Neural cell (in vitro differentiated cells): ENCODE results near the gene MYRIP. TPM values are rescaled to one million over a fixed set of nuclear protein-coding genes. Genes with fewer than 3 reads are reported as not detected.

Experiments used
- H2AFZ ChIP-seq: fragments of 200-600, 300-800 bp; sonication (generic), shearing (Covaris generic); 2 replicates; pipeline ENCODE4 v1.6.0; 2014; ENCODE audit warnings: low read depth, mild to moderate bottlenecking, antibody characterized with exemption, low read length, moderate library complexity
- H3F3A ChIP-seq: fragments of 200-600 bp; shearing (Covaris generic); 2 replicates; pipeline ENCODE4 v1.6.1; 2016; ENCODE audit warnings: mild to moderate bottlenecking, moderate library complexity, mixed read lengths, antibody characterized with exemption, low read length; ENCODE audit not compliant: insufficient read depth, poor library complexity, severe bottlenecking
- H3K27ac ChIP-seq: fragments of 200-600, 300-800 bp; sonication (generic), shearing (Covaris generic); 2 replicates; pipeline ENCODE4 v1.5.1; 2014; ENCODE audit warnings: mild to moderate bottlenecking, low read length, moderate library complexity
- H3K27me3 ChIP-seq: fragments of 300-800, 200-600 bp; sonication (generic), shearing (Covaris generic); 2 replicates; pipeline ENCODE4 v1.6.0; 2014; ENCODE audit warnings: mild to moderate bottlenecking, low read depth, low read length, moderate library complexity; ENCODE audit not compliant: insufficient read depth
- H3K36me3 ChIP-seq: fragments of 300-800, 200-600 bp; sonication (generic), shearing (Covaris generic); 2 replicates; pipeline ENCODE4 v1.5.1; 2014; ENCODE audit warnings: mild to moderate bottlenecking, antibody characterized with exemption, low read length, moderate library complexity; ENCODE audit not compliant: insufficient read depth
- H3K4me2 ChIP-seq: fragments of 300-800, 200-600 bp; sonication (generic), shearing (Covaris generic); 2 replicates; pipeline ENCODE4 v1.6.0; 2014; ENCODE audit warnings: mild to moderate bottlenecking, low read length
- H3K4me3 ChIP-seq: fragments of 300-800, 200-600 bp; sonication (generic), shearing (Covaris generic); 2 replicates; pipeline ENCODE4 v1.5.1; 2014; ENCODE audit warnings: mild to moderate bottlenecking, low read length, moderate library complexity
- H3K79me2 ChIP-seq: fragments of 200-600 bp; shearing (Covaris generic); replicated peaks from 2 replicates; pipeline ENCODE4 v1.6.0; 2014; ENCODE audit warnings: mild to moderate bottlenecking, low read length, moderate library complexity; ENCODE audit not compliant: insufficient read depth
- H3K9ac ChIP-seq: fragments of 300-800, 200-600 bp; sonication (generic), shearing (Covaris generic); 2 replicates; pipeline ENCODE4 v1.6.1; 2016; ENCODE audit warnings: mild to moderate bottlenecking, low read length, mixed read lengths
- H3K9me2 ChIP-seq: fragments of 200-600 bp; shearing (Covaris generic); 2 replicates; pipeline ENCODE4 v1.6.1; 2016; ENCODE audit warnings: mild to moderate bottlenecking, low read length, mixed read lengths; ENCODE audit not compliant: insufficient read depth
- H3K9me3 ChIP-seq: fragments of 200-600, 300-800 bp; sonication (generic), shearing (Covaris generic); 2 replicates; pipeline ENCODE4 v1.6.1; 2016; ENCODE audit warnings: mild to moderate bottlenecking, mixed run types, low read length, moderate library complexity, mixed read lengths
- H4K20me1 ChIP-seq: fragments of 200-600 bp; shearing (Covaris generic); 2 replicates; pipeline ENCODE4 v1.6.1; 2016; ENCODE audit warnings: mild to moderate bottlenecking, mixed run types; ENCODE audit not compliant: insufficient read depth
- CTCF ChIP-seq: fragments of 450-650 bp; IDR thresholded peaks from 2 replicates; pipeline ENCODE4 v1.5.1; 2014; ENCODE audit warnings: antibody characterized with exemption, mild to moderate bottlenecking, moderate library complexity; ENCODE audit not compliant: poor library complexity, severe bottlenecking
- EP300 ChIP-seq: fragments of 450-650 bp; conservative IDR thresholded peaks from 2 replicates; pipeline ENCODE4 v1.6.1; 2014; ENCODE audit warnings: antibody characterized with exemption, mild to moderate bottlenecking, moderate library complexity; ENCODE audit not compliant: poor library complexity, severe bottlenecking
- EZH2 ChIP-seq: fragments of 200-600, 300-800 bp; shearing (Covaris generic), sonication (generic); IDR thresholded peaks from 2 replicates; pipeline ENCODE4 v1.6.1; 2014; ENCODE audit warnings: antibody characterized with exemption, low read length, borderline replicate concordance, mild to moderate bottlenecking; ENCODE audit not compliant: insufficient read depth, poor library complexity, severe bottlenecking
- MXI1 ChIP-seq: fragments of 450-650 bp; conservative IDR thresholded peaks from 2 replicates; pipeline ENCODE4 v1.6.1; 2014; ENCODE audit warnings: antibody characterized with exemption, mild to moderate bottlenecking; ENCODE audit not compliant: poor library complexity, severe bottlenecking
- POLR2AphosphoS5 ChIP-seq: IDR thresholded peaks from 2 replicates; pipeline ENCODE4 v1.6.1; 2012
- RAD21 ChIP-seq: fragments of 450-650 bp; conservative IDR thresholded peaks from 2 replicates; pipeline ENCODE4 v1.6.1; 2014; ENCODE audit warnings: antibody characterized with exemption, mild to moderate bottlenecking, moderate library complexity
- REST ChIP-seq: IDR thresholded peaks from 2 replicates; pipeline ENCODE4 v1.6.1; 2012; ENCODE audit warnings: borderline replicate concordance
- SMC3 ChIP-seq: fragments of 450-650 bp; conservative IDR thresholded peaks from 2 replicates; pipeline ENCODE4 v1.6.1; 2014; ENCODE audit warnings: antibody characterized with exemption, mild to moderate bottlenecking, moderate library complexity; ENCODE audit not compliant: poor library complexity
- TAF1 ChIP-seq: IDR thresholded peaks from 2 replicates; pipeline ENCODE4 v1.6.1; 2012; ENCODE audit warnings: low read depth
- polyA plus RNA-seq: library from polyadenylated mRNA; depleted of rRNA; stranded (reverse); fragments of >200 nt; gene quantifications from 2 replicates; pipeline ENCODE4 v1.2.3, GENCODE V29; 2014

The MYRIP gene
- polyA plus RNA-seq, 1 donor from 2014 or later: 0.76 TPM

DNA sequence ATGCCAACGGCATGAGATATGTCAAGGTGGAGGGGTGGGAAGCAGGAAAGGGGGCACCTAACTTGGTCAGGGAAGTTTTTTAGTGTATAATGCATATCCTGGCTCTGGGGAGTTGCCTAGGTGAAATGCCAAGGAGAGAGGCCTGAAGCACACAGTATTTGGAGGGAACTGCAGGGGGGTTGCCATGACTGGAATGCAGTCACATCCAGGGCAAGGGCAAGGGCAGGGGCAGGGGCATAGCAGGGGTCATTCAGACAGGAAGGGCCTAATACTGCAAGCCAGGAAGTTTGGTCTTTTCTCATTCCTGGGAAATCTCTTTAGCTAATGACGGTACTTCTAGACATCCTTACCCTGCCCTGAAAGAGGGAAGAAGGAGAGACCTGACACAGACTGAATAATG, 60.5 kb downstream of the MYRIP start:
- TF ChIP-seq MXI1 (no peak), CTCF (no peak), SMC3 (no peak), POLR2AphosphoS5 (no peak)
- Histone ChIP-seq H3K4me3 (no peak overlapping the region), H2AFZ (no peak overlapping the region), H3K36me3 (no peaks in the 10 kb centered on the region), H3K9me3 (no peaks in the 10 kb centered on the region), H3K9ac (no peak overlapping the region), H3K27me3 (no peaks in the 10 kb centered on the region), H4K20me1 (no peaks in the 10 kb centered on the region), H3K79me2 (no peaks in the 10 kb centered on the region), H3K9me2 (no peaks in the 10 kb centered on the region), H3F3A (no peaks in the 10 kb centered on the region), H3K4me2 (no peak overlapping the region), H3K27ac (no peak overlapping the region)

DNA sequence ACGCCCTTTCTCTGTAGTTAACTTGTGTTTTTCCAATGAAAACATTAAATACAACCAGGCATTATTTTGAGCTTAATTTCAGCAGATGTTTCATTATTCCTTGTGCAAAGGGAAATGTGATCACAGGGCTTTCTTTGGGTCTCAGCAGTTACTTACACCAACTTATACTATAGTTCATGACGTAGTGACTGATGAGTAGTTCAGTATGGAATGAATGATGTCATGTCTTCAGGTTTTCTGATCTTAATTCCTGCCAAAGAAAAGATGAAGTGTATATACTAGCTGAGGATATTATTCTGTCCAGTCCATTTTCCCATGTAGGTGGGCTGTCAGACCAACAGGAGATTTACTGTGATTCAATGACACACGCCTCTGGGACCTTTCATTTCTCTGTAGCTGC, 61.3 kb downstream of the MYRIP start:
- Histone ChIP-seq H3K4me3 (no peak overlapping the region), H3K9me2 (no peaks in the 10 kb centered on the region), H3K27ac (no peak overlapping the region), H3K79me2 (no peaks in the 10 kb centered on the region), H3K27me3 (no peaks in the 10 kb centered on the region), H3K36me3 (no peaks in the 10 kb centered on the region), H3K9ac (no peak overlapping the region), H3K4me2 (no peak overlapping the region), H3F3A (no peaks in the 10 kb centered on the region), H4K20me1 (no peaks in the 10 kb centered on the region), H3K9me3 (no peaks in the 10 kb centered on the region), H2AFZ (no peak overlapping the region)
- TF ChIP-seq REST (no peak), EZH2 (no peak), POLR2AphosphoS5 (no peak), MXI1 (no peak), RAD21 (no peak), EP300 (no peak), TAF1 (no peak), CTCF (no peak), SMC3 (no peak)
